Measurements from ENCODE around the gene BLOC1S6. TPM values are rescaled to one million over a fixed set of nuclear protein-coding genes. Genes with fewer than 3 reads are reported as not detected.

The BLOC1S6 gene
- total RNA-seq, 1 donor from 2014 or later = 44.3 TPM

GRCh38 chr15:45606413-45606812, 19.2 kb downstream of the BLOC1S6 start:
- peaks cover 12% of the 10 kb centered on the region for H3K36me3 Mint-ChIP-seq
- TF ChIP-seq, protein P1, sequence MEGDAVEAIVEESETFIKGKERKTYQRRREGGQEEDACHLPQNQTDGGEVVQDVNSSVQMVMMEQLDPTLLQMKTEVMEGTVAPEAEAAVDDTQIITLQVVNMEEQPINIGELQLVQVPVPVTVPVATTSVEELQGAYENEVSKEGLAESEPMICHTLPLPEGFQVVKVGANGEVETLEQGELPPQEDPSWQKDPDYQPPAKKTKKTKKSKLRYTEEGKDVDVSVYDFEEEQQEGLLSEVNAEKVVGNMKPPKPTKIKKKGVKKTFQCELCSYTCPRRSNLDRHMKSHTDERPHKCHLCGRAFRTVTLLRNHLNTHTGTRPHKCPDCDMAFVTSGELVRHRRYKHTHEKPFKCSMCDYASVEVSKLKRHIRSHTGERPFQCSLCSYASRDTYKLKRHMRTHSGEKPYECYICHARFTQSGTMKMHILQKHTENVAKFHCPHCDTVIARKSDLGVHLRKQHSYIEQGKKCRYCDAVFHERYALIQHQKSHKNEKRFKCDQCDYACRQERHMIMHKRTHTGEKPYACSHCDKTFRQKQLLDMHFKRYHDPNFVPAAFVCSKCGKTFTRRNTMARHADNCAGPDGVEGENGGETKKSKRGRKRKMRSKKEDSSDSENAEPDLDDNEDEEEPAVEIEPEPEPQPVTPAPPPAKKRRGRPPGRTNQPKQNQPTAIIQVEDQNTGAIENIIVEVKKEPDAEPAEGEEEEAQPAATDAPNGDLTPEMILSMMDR (IDR thresholded peaks at IDR 0.05; ENCODE audit: unreplicated experiment) = no peak
- DNase-seq (ENCODE audit: low spot score in 2 of 2, unreplicated experiment in 2 of 2) = no peak
- H3K9me3 Mint-ChIP-seq = no peaks in the 10 kb centered on the region
- no peaks in the 10 kb centered on the region for H3K27me3 Mint-ChIP-seq (ENCODE audit: low read depth)
- H3K27ac Mint-ChIP-seq = no peak overlapping the region
- no peaks in the 10 kb centered on the region for H3K4me1 Mint-ChIP-seq
- H3K4me3 Mint-ChIP-seq = no peak overlapping the region

- TF ChIP-seq, protein P1 (IDR thresholded peaks at IDR 0.05; ENCODE audit: unreplicated experiment) = no peak
- H3K4me1 Mint-ChIP-seq = no peaks in the 10 kb centered on the region
- no peaks in the 10 kb centered on the region for H3K9me3 Mint-ChIP-seq
- no peaks in the 10 kb centered on the region for H3K27me3 Mint-ChIP-seq (ENCODE audit: low read depth)
- H3K4me3 Mint-ChIP-seq = no peak overlapping the region
- DNase-seq (ENCODE audit: low spot score in 2 of 2, unreplicated experiment in 2 of 2) = no peak
- no peak overlapping the region for H3K27ac Mint-ChIP-seq
- peaks cover 12% of the 10 kb centered on the region for H3K36me3 Mint-ChIP-seq
Observed at GRCh38 chr15:45606841-45607240, 19.7 kb downstream of the BLOC1S6 start.

GRCh38 chr15:45611305-45611704, 24.1 kb downstream of the BLOC1S6 start:
- H3K9me3 Mint-ChIP-seq = no peaks in the 10 kb centered on the region
- TF ChIP-seq, protein P1 (IDR thresholded peaks at IDR 0.05; ENCODE audit: unreplicated experiment) = peak; percentile 54
- H3K4me3 Mint-ChIP-seq = no peak overlapping the region
- DNase-seq (ENCODE audit: low spot score in 2 of 2, unreplicated experiment in 2 of 2) = no peak
- no peaks in the 10 kb centered on the region for H3K27me3 Mint-ChIP-seq (ENCODE audit: low read depth)
- H3K36me3 Mint-ChIP-seq = peaks cover 6% of the 10 kb centered on the region
- no peak overlapping the region for H3K27ac Mint-ChIP-seq
- no peaks in the 10 kb centered on the region for H3K4me1 Mint-ChIP-seq

GRCh38 chr15:45612790-45613415, 25.7 kb downstream of the BLOC1S6 start:
- no peak for DNase-seq (ENCODE audit: low spot score in 2 of 2, unreplicated experiment in 2 of 2)
- TF ChIP-seq, protein P1 (IDR thresholded peaks at IDR 0.05; ENCODE audit: unreplicated experiment) = no peak
- Mint-ChIP-seq H3K4me1 (no peaks in the 10 kb centered on the region), H3K4me3 (no peak overlapping the region), H3K36me3 (no peaks in the 10 kb centered on the region), H3K27ac (no peak overlapping the region), H3K27me3 (ENCODE audit: low read depth) (no peaks in the 10 kb centered on the region), H3K9me3 (no peaks in the 10 kb centered on the region)

GRCh38 chr15:45616901-45617323, 29.7 kb downstream of the BLOC1S6 start:
- Mint-ChIP-seq H3K27ac (no peak overlapping the region), H3K4me1 (no peaks in the 10 kb centered on the region), H3K27me3 (ENCODE audit: low read depth) (peaks cover 3% of the 10 kb centered on the region), H3K9me3 (no peaks in the 10 kb centered on the region), H3K36me3 (no peaks in the 10 kb centered on the region), H3K4me3 (no peak overlapping the region)
- no peak for DNase-seq (ENCODE audit: low spot score in 2 of 2, unreplicated experiment in 2 of 2)
- TF ChIP-seq, protein P1 (IDR thresholded peaks at IDR 0.05; ENCODE audit: unreplicated experiment) = no peak

All from mesothelial cell of epicardium (in vitro differentiated cells).